Psoas muscle (tissue), 8 donors: ENCODE results near the gene KCNIP3. TPM values are rescaled to one million over a fixed set of nuclear protein-coding genes. Genes with fewer than 3 reads are reported as not detected.

Source experiments
- ATAC-seq, 4 donors: fragments of 200-7000 bp; cut with Tn5 transposase; one replicate each; pipeline ENCODE4 v1.9.1; 2020; ENCODE audit warnings: moderate library complexity in 3 of 4, mild to moderate bottlenecking in 2 of 4
- DNase-seq, 2 donors: peaks; one replicate each; pipeline ENCODE4 v3.0.0-alpha.2; 2020
- H3K27ac ChIP-seq: fragments of 200-600 bp; one replicate; pipeline ENCODE4 v1.8.0; 2022
- H3K27me3 ChIP-seq, 3 donors: fragments of 200-600 bp in 1 of 3; one replicate each; pipeline versions ENCODE4 v1.6.1 to v1.8.0; 2013 to 2022; ENCODE audit warnings: low read length in 2 of 3, mild to moderate bottlenecking in 2 of 3, moderate library complexity in 1 of 3; ENCODE audit not compliant: insufficient read depth in 3 of 3
- H3K36me3 ChIP-seq, 2 donors: fragments of 200-600 bp in 1 of 2; one replicate each; pipeline versions ENCODE4 v1.6.1 to v1.8.0; 2013 to 2022; ENCODE audit warnings: low read depth in 1 of 2, mild to moderate bottlenecking in 1 of 2, moderate library complexity in 1 of 2; ENCODE audit not compliant: insufficient read depth in 1 of 2
- H3K4me1 ChIP-seq: fragments of 200-600 bp; one replicate; pipeline ENCODE4 v1.8.0; 2022
- H3K4me3 ChIP-seq: fragments of 200-600 bp; one replicate; pipeline ENCODE4 v1.8.0; 2022; ENCODE audit warnings: mild to moderate bottlenecking
- H3K9me3 ChIP-seq: fragments of 200-600 bp; one replicate; pipeline ENCODE4 v1.8.0; 2022
- WGBS, 3 donors: extraction: QIAGEN DNeasy Blood & Tissue Kit; methylation state at CpG; one replicate each; pipeline versions ENCODE4 v1.1.6 to v1.1.7; 2013; 5-methylcytosine and 5-hydroxymethylcytosine counted together
- intact Hi-C, 2 donors: fragments of 100-400 bp; cut with DNase I; formaldehyde crosslinking; loops; one replicate each; pipeline versions ENCODE4 v1.11.0 to v1.14.2; 2022
- long read RNA-seq, 2 donors: library from polyadenylated mRNA; unstranded; transcript quantifications; one replicate each; pipeline ENCODE4 v2.0.0, GENCODE V29; 2021
- polyA plus RNA-seq, 3 donors: library from polyadenylated mRNA; stranded (reverse); fragments of 200-250 nt; gene quantifications; one replicate each; pipeline ENCODE4 v1.2.3, GENCODE V29; 2013
- total RNA-seq, 4 donors: library from RNA; stranded (reverse); fragmentation: NEBNext Ultra II Directional in 2 of 4; extraction: Animal tissue kit (Norgen Biotek cat#: 25700) in 2 of 4; gene quantifications; one replicate each; pipeline versions ENCODE4 v1.2.1 to v1.2.4, GENCODE V29; 2021 to 2023
- TF ChIP-seq, protein P1 (sequence below): fragments of 200-600 bp; IDR thresholded peaks from one replicate; pipeline ENCODE4 v1.8.0; 2022; ENCODE audit warnings: antibody characterized with exemption
- donor health status: healthy with polysubstance abuse.
- donor health status: DM: no; HTN: no; CAD: no; lungs with moderate emphysema.
- donor health status: Bipolar disorder and iron deficiency.
- donor health status: healthy.
- donor health status: DM: yes; HTN: yes; CAD: no.
- donor health status: DM: no; HTN: no; CAD: no.
- donor health status: DM: no; HTN: no; CAD: no.
- donor health status: DM: yes; HTN: yes; CAD: no.

Gene KCNIP3
- total RNA-seq (1 to 10 TPM in 2 of 4 donors, under 1 TPM in 2; 0.93 to 2.0 (median 1.1) TPM), polyA plus RNA-seq (1 to 10 TPM; 1.3 to 2.0 (median 1.8) TPM)
- long read RNA-seq, donor 1: 0 reads
- long read RNA-seq, donor 2, partial matches to known transcripts: 0 of 2 reads
- long read RNA-seq, donor 2, other reads (novel, unspliced or antisense): 2 of 2 reads

DNA sequence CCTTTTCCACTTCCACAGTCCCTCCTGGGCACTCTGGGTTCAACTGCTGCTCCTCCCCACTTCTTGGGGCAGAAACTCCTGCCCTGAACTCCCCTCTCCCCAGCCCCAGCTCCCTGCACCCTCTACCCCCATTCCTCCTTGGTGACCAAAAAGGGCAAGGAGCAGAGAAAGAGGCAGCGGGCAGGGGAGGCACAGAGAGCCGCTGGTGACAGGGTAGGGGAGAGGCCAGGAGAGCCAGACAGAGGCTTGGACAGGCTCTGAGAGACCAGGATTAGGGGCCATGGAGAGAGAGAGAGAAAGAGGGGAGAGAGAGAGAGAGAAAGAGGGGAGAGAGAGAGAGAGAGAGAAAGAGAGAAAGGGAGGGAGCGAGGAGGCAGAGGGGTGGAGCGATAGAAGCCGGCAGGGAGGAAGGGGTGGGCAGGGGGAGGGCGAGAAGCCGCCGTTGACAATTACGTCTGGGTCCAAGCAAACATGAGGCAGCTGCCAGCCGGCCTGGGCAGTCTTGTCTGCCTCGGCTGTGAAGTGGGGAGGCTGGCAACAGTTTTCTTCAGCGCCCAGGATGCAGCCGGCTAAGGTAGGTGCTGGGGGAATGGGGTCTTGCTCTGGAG, at the start of gene KCNIP3:
Gene KCNIP3 (plus strand): TSS at position 468 of the 608 bp plus-strand sequence. CDS start 92 bp downstream, at position 560.
- no peaks in the 10 kb centered on the region for H3K36me3 ChIP-seq
- peaks cover 0 to 8% (median 5%) of the 10 kb centered on the region in 3 donors for H3K27me3 ChIP-seq
- no peaks in the 10 kb centered on the region for H3K9me3 ChIP-seq
- H3K4me3 ChIP-seq: no peak within 1 kb of the TSS
- TF ChIP-seq, protein P1, sequence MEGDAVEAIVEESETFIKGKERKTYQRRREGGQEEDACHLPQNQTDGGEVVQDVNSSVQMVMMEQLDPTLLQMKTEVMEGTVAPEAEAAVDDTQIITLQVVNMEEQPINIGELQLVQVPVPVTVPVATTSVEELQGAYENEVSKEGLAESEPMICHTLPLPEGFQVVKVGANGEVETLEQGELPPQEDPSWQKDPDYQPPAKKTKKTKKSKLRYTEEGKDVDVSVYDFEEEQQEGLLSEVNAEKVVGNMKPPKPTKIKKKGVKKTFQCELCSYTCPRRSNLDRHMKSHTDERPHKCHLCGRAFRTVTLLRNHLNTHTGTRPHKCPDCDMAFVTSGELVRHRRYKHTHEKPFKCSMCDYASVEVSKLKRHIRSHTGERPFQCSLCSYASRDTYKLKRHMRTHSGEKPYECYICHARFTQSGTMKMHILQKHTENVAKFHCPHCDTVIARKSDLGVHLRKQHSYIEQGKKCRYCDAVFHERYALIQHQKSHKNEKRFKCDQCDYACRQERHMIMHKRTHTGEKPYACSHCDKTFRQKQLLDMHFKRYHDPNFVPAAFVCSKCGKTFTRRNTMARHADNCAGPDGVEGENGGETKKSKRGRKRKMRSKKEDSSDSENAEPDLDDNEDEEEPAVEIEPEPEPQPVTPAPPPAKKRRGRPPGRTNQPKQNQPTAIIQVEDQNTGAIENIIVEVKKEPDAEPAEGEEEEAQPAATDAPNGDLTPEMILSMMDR: no peak
- no peaks in the 10 kb centered on the region for H3K4me1 ChIP-seq
- no peak within 1 kb of the TSS for H3K27ac ChIP-seq
- intact Hi-C loops: no loop called here
- no peak for DNase-seq
- ATAC-seq: no peak
- 8 to 10% (median 9%) methylated on average over 9 to 13 of the region's 13 CpGs for WGBS, 3 donors

DNA sequence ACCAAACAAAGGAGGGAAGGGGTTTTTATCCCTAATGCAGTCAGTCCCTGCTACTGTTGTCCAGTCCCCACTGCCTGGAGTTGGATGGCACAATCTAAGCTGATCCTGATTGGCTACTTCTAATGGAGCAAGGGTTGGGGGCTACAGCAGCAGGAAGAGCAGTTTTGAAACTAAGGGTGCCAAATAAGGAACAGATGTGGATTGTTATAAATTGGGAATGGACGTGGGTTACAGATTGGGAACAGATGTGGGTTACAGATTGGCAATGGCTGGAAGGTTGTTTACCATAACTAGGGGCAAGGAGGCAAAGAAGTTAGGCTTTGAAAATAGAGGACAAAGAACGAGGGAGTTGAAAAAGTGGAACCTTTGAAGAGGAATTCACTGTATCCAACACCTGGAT, 38.9 kb upstream of the KCNIP3 start:
- Histone ChIP-seq H3K36me3 (no peaks in the 10 kb centered on the region), H3K4me1 (no peaks in the 10 kb centered on the region), H3K27me3 (no peaks in the 10 kb centered on the region), H3K4me3 (no peak overlapping the region), H3K27ac (no peak overlapping the region), H3K9me3 (no peaks in the 10 kb centered on the region)
- TF ChIP-seq, protein P1: no peak
- DNase-seq (no peak), ATAC-seq (no peak)
- intact Hi-C loops: no loop called here
- 65 to 80% (median 66%) methylated on average over 2 of the region's 2 CpGs for WGBS, 3 donors

DNA sequence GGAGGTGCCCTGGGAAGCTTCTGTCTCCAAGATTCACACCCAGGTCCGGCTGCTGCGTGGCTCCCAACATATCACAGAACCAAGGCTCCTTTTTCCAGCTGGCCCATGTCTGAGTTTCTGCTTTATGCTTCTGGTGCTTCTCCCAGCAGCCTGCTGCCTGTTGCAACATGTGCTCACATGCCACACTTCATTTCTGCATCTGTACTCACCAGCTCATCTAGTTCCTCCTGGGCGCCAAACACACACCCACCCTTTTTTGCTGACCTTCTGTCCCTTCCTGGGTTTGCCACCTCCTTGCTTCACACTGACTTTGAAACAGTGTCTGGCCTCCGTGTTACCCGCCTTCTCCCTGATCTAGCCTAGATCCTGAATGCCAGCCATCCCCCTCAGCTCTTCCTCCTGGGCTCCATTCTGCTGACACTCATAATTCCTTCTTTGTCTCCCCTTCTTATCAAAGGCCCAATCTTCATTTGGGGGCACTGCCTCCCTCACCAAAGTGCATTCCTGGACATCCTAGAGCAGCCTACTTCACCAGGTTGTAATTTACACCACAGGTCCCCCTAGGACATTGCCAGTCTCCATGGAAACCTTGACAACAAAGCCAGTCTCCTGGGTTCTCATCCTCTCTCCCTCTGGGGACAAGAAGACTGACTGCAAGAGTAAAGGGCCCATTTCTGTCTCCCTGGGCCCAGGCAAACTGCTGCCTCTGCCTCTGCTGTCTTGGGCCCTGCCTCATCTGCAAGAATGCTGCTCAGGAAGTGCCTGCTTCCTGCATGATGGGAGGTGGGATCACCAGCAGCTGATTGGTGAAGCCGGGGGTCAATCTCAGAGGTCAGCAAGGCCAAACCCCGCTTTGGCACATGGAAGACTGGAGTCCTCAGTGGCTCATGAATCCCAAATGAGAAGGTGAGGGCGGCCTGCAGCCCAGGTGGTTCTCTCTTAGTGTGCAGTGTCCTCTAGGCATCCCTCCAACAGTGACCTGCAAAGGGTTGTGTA, 36.8 kb upstream of the KCNIP3 start:
- DNase-seq (no peak), ATAC-seq (no peak)
- Histone ChIP-seq H3K4me3 (no peak overlapping the region), H3K27ac (no peak overlapping the region), H3K4me1 (no peaks in the 10 kb centered on the region), H3K36me3 (no peaks in the 10 kb centered on the region), H3K27me3 (no peaks in the 10 kb centered on the region), H3K9me3 (no peaks in the 10 kb centered on the region)
- TF ChIP-seq, protein P1: no peak
- intact Hi-C loops: no loop called here
- WGBS, 3 donors: 79 to 84% (median 81%) methylated on average over 8 of the region's 8 CpGs

DNA sequence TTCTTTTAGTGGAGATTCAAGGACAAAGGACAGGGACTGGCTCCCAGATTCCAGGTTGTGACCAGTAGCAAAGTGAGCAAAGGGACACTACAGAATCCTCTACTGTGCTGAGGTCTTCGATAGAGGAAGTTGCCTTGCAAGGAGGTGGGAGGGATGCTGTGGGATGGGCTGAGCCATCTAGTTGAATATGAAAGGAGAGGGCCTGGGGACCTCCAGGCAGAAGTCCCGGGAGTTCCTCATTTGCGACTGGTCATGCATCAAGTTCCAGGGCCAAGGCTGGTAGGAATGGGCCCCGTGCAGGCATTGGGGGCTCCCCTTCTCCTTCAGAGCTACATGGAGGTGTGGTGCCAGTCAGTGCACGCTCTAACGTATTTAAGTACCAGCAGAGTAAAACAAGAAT, 35.5 kb upstream of the KCNIP3 start:
- Histone ChIP-seq H3K9me3 (no peaks in the 10 kb centered on the region), H3K27me3 (no peaks in the 10 kb centered on the region), H3K36me3 (no peaks in the 10 kb centered on the region), H3K27ac (no peak overlapping the region), H3K4me1 (no peaks in the 10 kb centered on the region), H3K4me3 (no peak overlapping the region)
- DNase-seq (no peak), ATAC-seq (no peak)
- TF ChIP-seq, protein P1: no peak
- intact Hi-C loops: no loop called here
- 60 to 75% (median 70%) methylated on average over 6 of the region's 6 CpGs for WGBS, 3 donors
